Calu3 (cell line): ENCODE results near the gene FAM204A. TPM values are rescaled to one million over a fixed set of nuclear protein-coding genes. Genes with fewer than 3 reads are reported as not detected.

Experiments
- BruUV-seq: library from RNA; stranded (reverse); fragments of 400-500 nt; replicated peaks from 2 replicates; lab custom pipeline; 2021; lab: Mats Ljungman, UMichigan
- CTCF ChIA-PET: fragments of 300-600 bp; sonication (Branson Sonifier 250); formaldehyde crosslinking; loops from one replicate; lab custom pipeline; 2022; ENCODE audit warnings: antibody characterized with exemption; lab: Charles Lee
- DNase-seq: peaks from one replicate; pipeline ENCODE4 v3.0.0; 2022
- H3K27ac Mint-ChIP-seq: one replicate; pipeline ENCODE4 v1.8.0; 2022; ENCODE audit warnings: mixed read lengths; ENCODE audit not compliant: unreplicated experiment
- H3K27me3 Mint-ChIP-seq: one replicate; pipeline ENCODE4 v1.8.0; 2022; ENCODE audit warnings: mixed read lengths; ENCODE audit not compliant: unreplicated experiment
- H3K36me3 Mint-ChIP-seq: one replicate; pipeline ENCODE4 v1.8.0; 2022; ENCODE audit warnings: mild to moderate bottlenecking, moderate library complexity, mixed read lengths; ENCODE audit not compliant: insufficient read depth, unreplicated experiment
- H3K4me1 Mint-ChIP-seq: one replicate; pipeline ENCODE4 v1.8.0; 2022; ENCODE audit warnings: mild to moderate bottlenecking, low read depth, mixed read lengths; ENCODE audit not compliant: unreplicated experiment
- H3K4me3 Mint-ChIP-seq: one replicate; pipeline ENCODE4 v1.8.0; 2022; ENCODE audit warnings: mild to moderate bottlenecking, low read depth, moderate library complexity, mixed read lengths; ENCODE audit not compliant: unreplicated experiment
- H3K9me3 Mint-ChIP-seq: one replicate; pipeline ENCODE4 v1.8.0; 2022; ENCODE audit warnings: low read depth, mixed read lengths; ENCODE audit not compliant: unreplicated experiment
- CTCF ChIP-seq: fragments of 200-600 bp; IDR thresholded peaks from one replicate; pipeline ENCODE4 v1.8.0; 2022; ENCODE audit warnings: antibody characterized with exemption; ENCODE audit not compliant: unreplicated experiment
- intact Hi-C: fragments of 100-400 bp; cut with micrococcal nuclease; formaldehyde crosslinking; loops from one replicate; pipeline ENCODE4 v1.10.0; 2022; ENCODE audit not compliant: unreplicated experiment
- total RNA-seq: library from RNA; stranded (reverse); gene quantifications from 2 replicates; pipeline ENCODE4 v1.2.3, GENCODE V29; 2022

The FAM204A gene
- total RNA-seq, 1 experiment from 2014 or later = 34.0 TPM

- no peaks in the 10 kb centered on the region for H3K9me3 Mint-ChIP-seq
- DNase-seq = peak; percentile 28
- peaks cover 64% of the 10 kb centered on the region for H3K27me3 Mint-ChIP-seq
- CTCF ChIA-PET = interaction anchor here (2.0 kb wide), 1 partner anchor 763 kb away, joined by 5 read pairs; no protein-coding TSS in a partner anchor
- intact Hi-C loops = no loop called here
- H3K4me1 Mint-ChIP-seq = no peaks in the 10 kb centered on the region
- no peaks in the 10 kb centered on the region for H3K36me3 Mint-ChIP-seq
- H3K4me3 Mint-ChIP-seq = no peak overlapping the region
- peak; percentile 26 for TF ChIP-seq CTCF
- no peak overlapping the region for H3K27ac Mint-ChIP-seq
- no TSS peak for BruUV-seq
Observed at GRCh38 chr10:118259288-118259906, 82.7 kb downstream of the FAM204A start.

GRCh38 chr10:118258285-118258684, 83.8 kb downstream of the FAM204A start:
- Mint-ChIP-seq H3K4me1 (no peaks in the 10 kb centered on the region), H3K9me3 (no peaks in the 10 kb centered on the region)

GRCh38 chr10:118256825-118257570, 85.1 kb downstream of the FAM204A start:
- Mint-ChIP-seq H3K27me3 (peaks cover 55% of the 10 kb centered on the region), H3K27ac (no peak overlapping the region), H3K4me1 (no peaks in the 10 kb centered on the region), H3K9me3 (no peaks in the 10 kb centered on the region), H3K4me3 (no peak overlapping the region), H3K36me3 (no peaks in the 10 kb centered on the region)
- BruUV-seq = no TSS peak
- no peak for DNase-seq
- CTCF ChIA-PET = no interaction called here
- TF ChIP-seq CTCF = no peak
- intact Hi-C loops = no loop called here

More at GRCh38 chr10:118258285-118258684, 83.8 kb downstream of the FAM204A start:
- DNase-seq = no peak
- intact Hi-C loops = no loop called here
- Mint-ChIP-seq H3K4me3 (no peak overlapping the region), H3K27me3 (peaks cover 66% of the 10 kb centered on the region), H3K27ac (no peak overlapping the region), H3K36me3 (no peaks in the 10 kb centered on the region)
- CTCF ChIA-PET = no interaction called here
- no TSS peak for BruUV-seq
- TF ChIP-seq CTCF = no peak

GRCh38 chr10:118256209-118256608, 85.9 kb downstream of the FAM204A start:
- no peak for TF ChIP-seq CTCF
- no TSS peak for BruUV-seq
- intact Hi-C loops = no loop called here
- no peak overlapping the region for H3K4me3 Mint-ChIP-seq
- H3K36me3 Mint-ChIP-seq = no peaks in the 10 kb centered on the region
- peaks cover 55% of the 10 kb centered on the region for H3K27me3 Mint-ChIP-seq
- CTCF ChIA-PET = no interaction called here
- no peaks in the 10 kb centered on the region for H3K4me1 Mint-ChIP-seq
- no peaks in the 10 kb centered on the region for H3K9me3 Mint-ChIP-seq
- DNase-seq = no peak
- H3K27ac Mint-ChIP-seq = no peak overlapping the region
